ENCODE data around the gene TBX4.

The TBX4 gene

DNA sequence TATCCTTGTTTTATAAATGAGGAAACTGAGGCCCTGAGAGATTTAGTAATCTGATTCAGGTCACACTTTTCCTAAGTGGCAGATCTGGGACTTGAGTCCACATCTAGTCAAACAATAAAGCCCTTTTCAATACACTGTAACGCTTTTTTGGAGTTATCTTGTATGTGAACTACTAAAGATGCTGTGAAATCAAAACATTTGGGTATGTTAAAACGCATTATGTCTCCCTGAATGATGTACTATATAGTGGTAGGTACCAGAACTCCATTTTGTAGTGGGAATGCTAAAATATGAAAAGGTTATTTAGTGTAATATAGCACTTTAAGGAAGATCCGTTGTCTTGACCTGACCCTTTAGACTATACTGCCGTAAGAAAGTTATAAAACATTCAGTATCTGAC is 81.6 kb downstream of the TBX4 start:
- DNase-seq, result no peak

DNA sequence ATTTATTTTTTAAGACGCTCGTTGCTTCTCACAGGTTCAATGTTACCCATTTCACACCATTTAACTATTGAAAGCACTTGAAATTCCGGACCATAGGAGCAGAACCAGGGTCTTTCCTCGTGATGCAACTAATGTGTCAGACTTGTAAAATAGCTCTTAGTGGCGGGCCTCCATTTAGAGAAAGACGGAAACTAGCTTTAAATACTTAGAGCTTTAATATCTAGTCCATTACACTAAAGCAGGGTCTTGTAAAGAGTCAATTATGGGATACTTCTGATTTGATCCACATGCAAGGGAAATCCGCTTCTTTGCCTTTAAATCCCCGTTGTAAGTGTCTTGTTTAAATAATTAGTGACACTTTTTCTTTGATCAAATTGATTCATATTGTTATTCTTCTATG is 82.2 kb downstream of the TBX4 start:
- no peak for DNase-seq

Measured in OCI-M1 (cell line).